GM12865 (cell line): ENCODE measurements around the gene BOD1L2.

Experiments
- DNase-seq: peaks from one replicate; pipeline ENCODE4 v3.0.0; 2010; ENCODE audit warnings: low read depth
- H3K4me3 ChIP-seq: 2 replicates; pipeline ENCODE4 v1.5.1; 2011; ENCODE audit warnings: mild to moderate bottlenecking, low read depth, low read length, control low read depth
- CTCF ChIP-seq: IDR thresholded peaks from 2 replicates; pipeline ENCODE4 v1.5.1; 2011; ENCODE audit warnings: low read length, control low read depth, low read depth, inconsistent platforms; ENCODE audit not compliant: insufficient read depth; ENCODE audit errors: missing control alignments

Gene BOD1L2

GRCh38 chr18:57195341-57195740, 48.5 kb downstream of the BOD1L2 start:
- TF ChIP-seq CTCF = no peak
- no peak for DNase-seq
- H3K4me3 ChIP-seq = no peak overlapping the region

GRCh38 chr18:57197261-57197660, 50.4 kb downstream of the BOD1L2 start:
- DNase-seq = no peak
- H3K4me3 ChIP-seq = no peak overlapping the region
- TF ChIP-seq CTCF = no peak

GRCh38 chr18:57198073-57198472, 51.2 kb downstream of the BOD1L2 start:
- H3K4me3 ChIP-seq = no peak overlapping the region
- no peak for TF ChIP-seq CTCF
- no peak for DNase-seq
